Measurements from ENCODE around the gene TSPAN31. TPM values are rescaled to one million over a fixed set of nuclear protein-coding genes. Genes with fewer than 3 reads are reported as not detected.

TSPAN31 gene
- total and polyA plus RNA-seq, 2 experiments from 2014 or later = 15.5 to 15.6 TPM

GRCh38 chr12:57726884-57727757, 17.7 kb upstream of the TSPAN31 start:
- H3K79me2 ChIP-seq (replicated peaks; ENCODE audit: insufficient read depth) = no peaks in the 10 kb centered on the region
- H3K9me3 Mint-ChIP-seq = no peaks in the 10 kb centered on the region
- ATAC-seq = peak; percentile 15
- H3K4me3 Mint-ChIP-seq = peak overlapping the region; percentile 89
- no peak for TF ChIP-seq JUNB (IDR thresholded peaks at IDR 0.05; ENCODE audit: unreplicated experiment)
- TF ChIP-seq EZH2 (IDR thresholded peaks at IDR 0.05; ENCODE audit: low read depth, unreplicated experiment) = peak; percentile 38
- TF ChIP-seq, protein P1, sequence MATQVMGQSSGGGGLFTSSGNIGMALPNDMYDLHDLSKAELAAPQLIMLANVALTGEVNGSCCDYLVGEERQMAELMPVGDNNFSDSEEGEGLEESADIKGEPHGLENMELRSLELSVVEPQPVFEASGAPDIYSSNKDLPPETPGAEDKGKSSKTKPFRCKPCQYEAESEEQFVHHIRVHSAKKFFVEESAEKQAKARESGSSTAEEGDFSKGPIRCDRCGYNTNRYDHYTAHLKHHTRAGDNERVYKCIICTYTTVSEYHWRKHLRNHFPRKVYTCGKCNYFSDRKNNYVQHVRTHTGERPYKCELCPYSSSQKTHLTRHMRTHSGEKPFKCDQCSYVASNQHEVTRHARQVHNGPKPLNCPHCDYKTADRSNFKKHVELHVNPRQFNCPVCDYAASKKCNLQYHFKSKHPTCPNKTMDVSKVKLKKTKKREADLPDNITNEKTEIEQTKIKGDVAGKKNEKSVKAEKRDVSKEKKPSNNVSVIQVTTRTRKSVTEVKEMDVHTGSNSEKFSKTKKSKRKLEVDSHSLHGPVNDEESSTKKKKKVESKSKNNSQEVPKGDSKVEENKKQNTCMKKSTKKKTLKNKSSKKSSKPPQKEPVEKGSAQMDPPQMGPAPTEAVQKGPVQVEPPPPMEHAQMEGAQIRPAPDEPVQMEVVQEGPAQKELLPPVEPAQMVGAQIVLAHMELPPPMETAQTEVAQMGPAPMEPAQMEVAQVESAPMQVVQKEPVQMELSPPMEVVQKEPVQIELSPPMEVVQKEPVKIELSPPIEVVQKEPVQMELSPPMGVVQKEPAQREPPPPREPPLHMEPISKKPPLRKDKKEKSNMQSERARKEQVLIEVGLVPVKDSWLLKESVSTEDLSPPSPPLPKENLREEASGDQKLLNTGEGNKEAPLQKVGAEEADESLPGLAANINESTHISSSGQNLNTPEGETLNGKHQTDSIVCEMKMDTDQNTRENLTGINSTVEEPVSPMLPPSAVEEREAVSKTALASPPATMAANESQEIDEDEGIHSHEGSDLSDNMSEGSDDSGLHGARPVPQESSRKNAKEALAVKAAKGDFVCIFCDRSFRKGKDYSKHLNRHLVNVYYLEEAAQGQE (IDR thresholded peaks at IDR 0.05; ENCODE audit: unreplicated experiment) = peak; percentile 78
- TF ChIP-seq EZH2phosphoT487 (IDR thresholded peaks at IDR 0.05; ENCODE audit: unreplicated experiment) = no peak
- TF ChIP-seq ZNF462 (CRISPR knock-in tag; IDR thresholded peaks at IDR 0.05) = no peak
- no peak for TF ChIP-seq CTCF (conservative IDR thresholded peaks at IDR 0.05; ENCODE audit: low read depth in 2 of 2)
- no peaks in the 10 kb centered on the region for H3F3A ChIP-seq (replicated peaks; ENCODE audit: low read depth)
- H4K20me1 ChIP-seq (replicated peaks; ENCODE audit: insufficient read depth) = no peaks in the 10 kb centered on the region; the same call in 1 of the 2 replicates
- H2AFZ ChIP-seq = no peak overlapping the region
- DNase-seq (ENCODE audit: low spot score) = peak; percentile 55
- H3K36me3 ChIP-seq (ENCODE audit: insufficient read depth) = no peaks in the 10 kb centered on the region
- H3K4me1 Mint-ChIP-seq = peaks cover 15% of the 10 kb centered on the region
- peaks cover 88% of the 10 kb centered on the region for H3K27me3 Mint-ChIP-seq (ENCODE audit: insufficient read depth, low read depth, poor library complexity)
- no peak overlapping the region for H3K27ac Mint-ChIP-seq
- peak overlapping the region; percentile 71 for H3K4me3 ChIP-seq
- no peaks in the 10 kb centered on the region for H3K4me1 ChIP-seq (ENCODE audit: insufficient read depth)
- H3K9me2 ChIP-seq (ENCODE audit: insufficient read depth) = no peaks in the 10 kb centered on the region
- no peaks in the 10 kb centered on the region; the same call in 2 of the 3 replicates for H3K36me3 Mint-ChIP-seq (ENCODE audit: low read depth)
- peak overlapping the region; percentile 88 for H3K4me2 ChIP-seq
- no peak overlapping the region for H3K27ac ChIP-seq (ENCODE audit: low read depth)
- H3K27me3 ChIP-seq (ENCODE audit: insufficient read depth) = peaks cover 92% of the 10 kb centered on the region

All from GM23338 (cell line).